GM15510 (cell line): ENCODE measurements around the gene GRK1.

Source experiments
- POLR2A ChIP-seq: IDR thresholded peaks from 3 replicates; pipeline ENCODE4 v1.6.1; 2011; ENCODE audit warnings: borderline replicate concordance; ENCODE audit not compliant: insufficient read length; ENCODE audit errors: extremely low read depth

Gene GRK1

DNA sequence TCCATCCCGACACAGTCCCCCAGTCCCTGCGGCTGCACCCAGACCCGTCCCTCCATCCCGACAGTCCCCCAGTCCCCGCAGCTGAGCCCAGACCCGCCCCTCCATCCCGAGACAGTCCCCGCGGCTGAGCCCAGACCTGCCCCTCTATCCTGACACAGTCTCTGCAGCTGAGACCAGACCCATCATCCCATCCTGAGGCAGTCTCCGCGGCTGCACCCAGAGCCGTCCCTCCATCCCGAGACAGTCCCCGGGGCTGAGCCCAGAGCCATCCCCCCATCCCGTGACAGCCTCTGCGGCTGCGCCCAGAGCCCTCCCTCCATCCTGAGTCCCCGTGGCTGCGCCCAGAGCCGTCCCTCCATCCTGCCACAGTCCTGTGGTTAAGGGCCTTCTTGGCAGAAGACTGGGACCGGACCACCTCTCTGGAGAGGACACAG is 63.3 kb downstream of the GRK1 start:
- TF ChIP-seq POLR2A: no peak

DNA sequence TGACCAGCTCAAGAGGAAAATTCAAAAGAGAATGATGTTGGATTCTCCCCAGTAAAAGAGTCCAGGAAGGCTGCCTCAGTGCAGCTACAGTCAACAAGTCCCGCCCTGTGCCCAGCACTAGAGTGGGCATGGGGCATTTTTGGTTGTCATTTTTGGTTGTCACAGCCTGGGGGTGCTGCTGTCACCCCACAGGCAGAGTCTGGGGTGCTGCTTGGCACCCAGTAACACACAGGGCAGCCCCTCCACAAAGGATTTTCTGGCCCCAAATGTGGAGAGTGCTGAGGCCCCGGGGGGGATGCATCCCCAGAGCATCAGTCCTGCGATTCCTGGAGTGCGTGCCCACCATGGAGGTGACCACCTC is 63.8 kb downstream of the GRK1 start:
- no peak for TF ChIP-seq POLR2A

DNA sequence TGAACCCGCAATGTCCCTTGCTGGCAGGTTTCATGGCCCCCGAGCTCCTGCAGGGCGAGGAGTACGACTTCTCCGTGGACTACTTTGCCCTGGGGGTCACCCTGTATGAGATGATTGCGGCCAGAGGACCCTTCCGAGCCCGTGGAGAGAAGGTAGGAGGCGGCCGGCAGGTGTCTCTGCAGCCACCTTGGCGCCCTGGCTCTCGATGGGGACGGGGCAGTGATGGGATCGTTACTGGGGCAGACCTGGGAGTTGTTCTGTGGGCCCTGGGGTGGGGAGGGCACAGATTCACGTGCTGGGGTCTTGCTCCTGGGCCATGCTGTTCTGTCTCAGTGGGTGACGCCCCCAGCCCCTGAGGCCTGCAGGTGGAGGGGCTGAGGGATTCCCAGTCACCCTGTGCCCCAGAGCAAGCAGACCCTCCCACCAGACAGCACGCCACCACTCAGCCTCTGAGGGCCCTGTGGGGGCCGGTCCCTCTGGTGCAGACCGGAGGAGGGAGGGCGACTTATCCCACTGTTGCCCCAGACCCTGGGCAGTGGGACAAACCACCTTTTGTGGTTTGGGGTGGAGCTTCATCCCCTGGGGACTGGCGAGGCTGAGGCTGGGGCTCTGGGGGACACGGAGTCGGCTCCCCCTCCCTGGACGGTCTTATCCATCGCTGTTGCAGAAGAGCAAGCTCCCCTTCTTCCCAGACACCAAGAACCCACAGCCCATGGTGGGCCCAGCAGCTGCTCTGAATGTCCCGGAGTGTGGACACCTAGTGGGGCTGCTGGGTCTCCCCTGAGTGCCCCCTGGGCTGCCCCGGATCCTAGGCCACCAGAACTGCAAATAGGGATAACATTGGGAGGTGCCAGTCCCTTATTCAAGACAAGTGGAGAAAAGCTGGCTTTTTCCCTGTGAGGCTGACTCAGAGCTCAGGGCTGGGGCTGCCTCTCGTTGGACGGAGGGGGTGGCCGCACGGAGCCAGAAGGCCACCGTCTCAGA is 64.5 kb downstream of the GRK1 start:
- no peak for TF ChIP-seq POLR2A

DNA sequence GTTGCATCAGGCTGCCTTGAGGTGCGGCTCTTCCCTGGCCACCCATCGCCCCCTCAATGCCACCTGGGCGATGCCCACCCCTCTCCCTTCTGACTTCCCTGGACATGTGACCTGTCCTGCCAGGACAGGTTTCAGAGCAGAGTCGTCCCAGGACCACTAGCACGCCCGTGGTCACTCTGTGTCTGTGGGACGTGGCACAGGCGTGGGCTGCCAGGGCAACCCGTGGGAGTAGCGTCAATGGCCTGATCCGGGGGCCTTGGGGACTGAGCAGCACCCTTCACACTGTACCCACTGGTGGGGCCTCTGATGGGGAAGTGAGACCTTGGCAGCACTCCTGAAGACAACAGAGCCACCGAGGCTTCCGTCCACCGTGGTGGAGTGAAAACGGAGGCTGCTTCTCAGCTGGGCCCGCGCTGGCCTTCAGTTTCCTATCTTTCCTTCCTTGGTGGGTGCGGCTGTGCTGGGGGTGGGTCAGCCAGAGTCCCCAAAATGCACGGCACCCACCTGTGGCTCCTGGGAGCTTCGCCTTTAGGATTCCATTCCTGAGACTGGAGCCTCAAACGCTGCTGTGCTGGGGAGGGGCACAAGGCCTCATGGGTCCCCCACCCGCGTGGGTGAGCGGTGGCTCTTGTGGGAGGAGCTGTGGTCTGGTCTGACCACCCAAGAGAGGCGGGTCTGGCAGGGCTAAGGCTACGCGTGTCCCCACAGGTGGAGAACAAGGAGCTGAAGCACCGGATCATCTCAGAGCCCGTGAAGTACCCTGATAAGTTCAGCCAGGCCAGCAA is 65.3 kb downstream of the GRK1 start:
- no peak for TF ChIP-seq POLR2A

DNA sequence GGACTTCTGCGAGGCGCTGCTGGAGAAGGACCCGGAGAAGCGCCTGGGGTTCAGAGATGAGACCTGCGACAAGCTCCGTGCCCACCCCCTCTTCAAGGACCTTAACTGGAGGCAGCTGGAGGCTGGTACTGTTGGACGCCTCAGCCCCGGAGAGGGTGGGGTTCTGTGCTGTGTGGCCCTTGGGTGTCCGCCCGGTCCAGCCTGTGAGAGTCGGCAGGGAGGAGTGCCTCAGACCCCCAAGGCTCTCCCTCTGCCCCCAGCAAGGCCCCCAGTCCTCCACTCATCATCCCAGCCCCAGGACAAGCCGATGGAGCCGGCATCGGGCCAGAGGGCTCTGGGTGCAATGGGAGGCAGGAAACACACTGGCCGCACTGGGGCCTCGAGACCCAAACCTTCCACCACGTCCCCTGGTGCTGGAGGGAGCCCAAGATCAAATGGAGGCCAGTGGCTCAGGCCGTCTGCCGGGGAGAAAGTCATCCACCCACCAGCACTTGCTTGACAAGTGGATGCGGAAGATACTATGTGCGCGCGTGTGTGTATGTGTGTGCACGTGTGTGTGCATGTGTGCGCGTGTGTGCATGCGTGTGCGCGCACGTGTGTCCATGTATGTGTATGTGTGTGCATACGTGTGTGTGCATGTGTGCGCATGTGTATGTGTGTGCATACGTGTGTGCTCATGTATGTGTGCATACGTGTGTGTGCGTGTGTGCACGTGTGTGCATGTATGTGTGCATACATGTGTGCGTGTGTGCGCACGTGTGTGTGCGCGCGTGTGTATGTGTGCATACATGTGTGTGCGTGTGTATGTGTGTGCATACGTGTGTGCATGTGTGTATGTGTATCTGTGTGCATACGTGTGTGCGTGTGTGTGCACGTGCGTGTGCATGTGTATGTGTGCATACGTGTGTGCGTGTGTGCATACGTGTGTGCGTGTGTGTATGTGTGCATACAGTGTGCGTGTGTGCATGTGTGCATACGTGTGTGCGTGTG is 66.2 kb downstream of the GRK1 start:
- no peak for TF ChIP-seq POLR2A

DNA sequence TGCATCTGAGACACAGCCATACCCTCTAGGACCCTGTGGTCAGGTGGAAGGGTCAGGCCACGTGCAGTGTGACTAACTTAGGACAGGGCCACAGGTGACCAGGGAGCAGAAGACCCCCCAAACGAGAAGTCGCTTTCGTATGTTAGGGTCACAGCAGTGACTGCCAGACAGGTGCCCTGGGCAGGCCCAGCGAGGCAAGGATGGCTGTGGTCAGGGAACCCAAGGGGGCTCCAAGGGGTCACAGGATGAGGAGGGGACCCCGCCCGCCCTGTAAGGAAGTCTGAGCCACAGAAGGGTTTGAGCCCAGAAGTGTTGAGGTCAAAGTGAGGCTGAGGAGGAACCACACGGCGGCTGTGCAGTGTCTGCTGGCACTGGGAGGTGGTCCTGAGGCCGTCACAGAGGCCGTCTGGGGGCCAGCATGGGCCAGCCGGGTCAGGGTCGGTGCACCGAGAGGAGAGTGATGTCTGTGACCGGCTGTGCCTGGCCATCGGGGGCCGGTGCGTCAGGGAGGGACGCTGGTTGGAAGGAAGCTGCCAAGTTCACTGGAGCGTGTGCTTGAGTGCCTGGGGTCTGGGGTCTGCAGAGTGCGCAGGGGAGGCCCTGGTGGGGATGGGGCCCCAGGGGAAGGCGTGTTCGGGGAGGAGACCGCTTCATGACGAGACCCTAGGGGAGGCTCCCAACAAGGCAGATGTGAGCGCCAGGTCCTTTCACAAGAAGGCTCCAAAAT is 67.2 kb downstream of the GRK1 start:
- TF ChIP-seq POLR2A: no peak

DNA sequence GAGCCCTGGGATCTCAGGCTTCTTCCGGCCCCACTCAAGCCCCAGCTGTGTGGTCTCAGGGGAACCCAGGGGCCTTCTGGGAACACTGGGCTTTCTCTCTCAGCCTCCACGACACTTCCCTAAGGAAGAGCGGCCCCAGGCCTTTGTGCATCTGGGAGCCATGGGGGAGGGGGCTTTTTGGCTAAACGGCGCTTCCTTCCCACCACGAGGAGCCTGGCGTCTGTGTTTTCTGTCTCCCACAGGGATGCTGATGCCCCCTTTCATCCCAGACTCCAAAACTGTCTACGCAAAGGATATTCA is 67.8 kb downstream of the GRK1 start:
- no peak for TF ChIP-seq POLR2A

DNA sequence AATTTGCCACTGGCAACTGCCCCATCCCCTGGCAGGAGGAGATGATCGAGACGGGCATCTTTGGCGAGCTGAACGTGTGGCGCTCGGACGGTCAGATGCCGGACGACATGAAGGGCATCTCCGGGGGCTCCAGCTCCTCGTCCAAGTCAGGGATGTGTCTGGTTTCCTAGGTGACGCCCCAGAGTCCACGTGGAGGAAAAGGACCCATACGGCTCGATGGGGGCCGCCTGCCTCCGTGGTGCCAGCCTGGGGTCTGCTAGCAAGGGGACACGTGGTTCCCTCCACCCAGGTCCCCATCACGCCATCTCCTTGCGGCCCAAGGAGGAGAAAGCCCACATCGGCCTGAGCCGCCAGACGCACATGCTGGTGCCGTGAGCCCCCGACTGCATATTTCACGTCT is 68.2 kb downstream of the GRK1 start:
- TF ChIP-seq POLR2A: no peak

DNA sequence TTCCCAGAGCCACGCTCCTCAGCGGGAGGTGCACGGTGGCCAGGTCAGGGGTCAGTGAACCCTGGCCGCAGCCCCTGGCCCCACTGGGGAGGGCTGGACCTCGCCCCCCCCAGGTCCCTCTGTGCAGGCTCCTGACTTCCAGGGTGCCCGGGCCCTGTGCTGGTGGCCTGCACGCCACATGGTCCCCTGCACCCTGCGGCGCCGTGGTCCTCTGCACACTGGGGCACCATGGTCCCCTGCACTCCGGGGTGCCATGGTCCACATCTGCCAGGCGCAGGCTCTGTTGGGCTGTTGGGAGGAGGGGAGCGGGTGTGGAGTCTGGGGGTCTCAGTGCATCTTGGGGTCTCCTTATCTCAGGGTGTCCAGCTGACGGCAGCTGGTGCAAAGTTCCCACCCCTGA is 68.7 kb downstream of the GRK1 start:
- TF ChIP-seq POLR2A: no peak

DNA sequence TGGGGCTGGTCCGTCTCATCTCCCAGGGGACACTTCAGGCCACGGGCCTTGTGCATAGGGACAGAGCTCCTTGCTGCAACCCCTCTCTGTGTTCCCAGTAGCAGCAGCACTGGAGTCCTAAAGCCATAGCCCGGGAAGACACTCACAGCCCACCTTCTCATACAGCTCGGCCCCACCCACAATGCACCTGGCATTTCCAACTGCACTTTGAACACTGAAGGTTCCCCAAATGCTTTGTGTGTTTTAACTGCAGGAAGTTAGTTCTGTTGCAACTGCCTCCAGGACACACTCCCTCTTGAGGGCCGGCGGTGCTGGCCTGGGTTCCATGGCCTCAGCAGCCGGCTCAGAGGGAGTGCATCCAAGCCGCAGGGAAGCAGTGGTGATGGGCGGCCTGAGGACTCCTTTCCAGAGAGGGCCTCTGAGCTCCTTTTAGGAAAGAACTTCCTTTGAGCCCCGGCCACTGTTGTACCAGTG is 69.3 kb downstream of the GRK1 start:
- no peak for TF ChIP-seq POLR2A

DNA sequence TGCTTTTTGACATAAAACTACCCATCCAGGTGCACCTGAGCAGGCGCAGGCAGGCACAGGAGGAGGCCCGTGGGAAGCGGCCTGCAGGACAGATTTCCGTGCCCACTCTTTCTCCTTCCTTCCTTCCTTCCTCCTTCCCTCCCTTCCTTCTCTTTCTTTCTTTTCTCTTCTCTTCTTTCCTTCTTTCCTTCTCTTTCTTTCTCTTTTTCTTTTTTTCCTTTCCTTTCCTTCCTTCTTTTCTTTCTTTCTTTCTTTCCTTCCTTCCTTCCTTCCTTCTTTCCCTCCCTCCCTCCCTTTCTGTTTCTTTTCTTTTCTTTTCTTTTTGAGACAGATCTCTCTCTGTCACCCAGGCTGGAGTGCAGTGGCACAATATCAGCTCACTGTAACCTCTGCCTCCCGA is 70.8 kb downstream of the GRK1 start:
- no peak for TF ChIP-seq POLR2A

DNA sequence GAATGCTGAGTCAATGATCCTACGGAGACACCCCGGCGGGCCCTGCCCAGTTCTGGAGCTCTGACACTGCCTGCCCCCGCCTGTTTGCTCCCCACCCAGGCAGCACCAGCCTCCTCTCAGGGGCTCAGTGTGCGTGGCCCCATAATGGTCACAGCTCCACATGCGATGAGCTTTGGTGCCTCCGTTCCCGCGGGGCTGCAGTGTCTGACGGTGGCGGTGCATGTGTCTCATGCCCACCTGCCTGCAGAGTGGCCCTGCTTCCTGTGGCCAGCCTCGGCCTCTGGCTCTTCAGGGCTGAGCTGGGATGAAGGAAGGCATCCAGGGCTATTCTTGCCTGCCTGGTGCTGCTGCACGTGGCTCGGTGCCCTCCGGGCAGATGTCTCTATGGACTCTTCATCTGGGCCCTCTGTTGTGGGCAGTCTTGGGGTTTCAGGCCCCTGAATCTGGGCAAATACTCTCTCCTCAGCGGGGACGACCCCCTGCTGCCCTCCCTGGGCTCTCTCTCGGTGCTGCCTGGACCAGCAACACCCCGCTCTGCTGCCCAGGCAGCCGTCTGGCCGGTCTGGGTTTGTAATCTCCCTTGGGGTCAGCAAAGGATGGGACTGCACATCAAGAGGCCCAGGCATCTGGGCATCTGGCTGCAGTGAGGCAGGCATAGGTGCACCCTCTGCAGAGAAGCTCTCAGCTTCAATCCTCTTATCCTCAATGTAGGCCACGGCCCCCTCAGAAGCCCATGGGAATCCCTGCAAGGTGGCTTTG is 72.7 kb downstream of the GRK1 start:
- TF ChIP-seq POLR2A: no peak

DNA sequence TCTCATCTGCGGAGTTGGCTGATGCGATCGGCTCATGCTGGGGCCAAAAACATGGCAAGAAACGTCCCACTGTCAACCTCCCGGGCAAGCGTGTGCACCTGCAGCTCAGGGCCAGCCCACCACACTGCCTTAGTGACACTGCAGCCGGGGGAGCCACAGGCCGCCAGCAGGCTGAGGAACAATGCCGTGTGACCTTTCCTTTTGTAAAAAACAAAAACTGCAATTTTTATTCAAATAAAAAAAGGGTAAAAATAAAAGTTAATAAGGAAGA is 73.2 kb downstream of the GRK1 start:
- TF ChIP-seq POLR2A: no peak
